ENCODE results near the gene FGF12. TPM values are rescaled to one million over a fixed set of nuclear protein-coding genes. Genes with fewer than 3 reads are reported as not detected.
A peak's percentile ranks its signal among the peaks of the same experiment; 100 is the strongest.

Gene FGF12
- total RNA-seq, 1 donor from 2014 or later: 1.6 TPM

DNA sequence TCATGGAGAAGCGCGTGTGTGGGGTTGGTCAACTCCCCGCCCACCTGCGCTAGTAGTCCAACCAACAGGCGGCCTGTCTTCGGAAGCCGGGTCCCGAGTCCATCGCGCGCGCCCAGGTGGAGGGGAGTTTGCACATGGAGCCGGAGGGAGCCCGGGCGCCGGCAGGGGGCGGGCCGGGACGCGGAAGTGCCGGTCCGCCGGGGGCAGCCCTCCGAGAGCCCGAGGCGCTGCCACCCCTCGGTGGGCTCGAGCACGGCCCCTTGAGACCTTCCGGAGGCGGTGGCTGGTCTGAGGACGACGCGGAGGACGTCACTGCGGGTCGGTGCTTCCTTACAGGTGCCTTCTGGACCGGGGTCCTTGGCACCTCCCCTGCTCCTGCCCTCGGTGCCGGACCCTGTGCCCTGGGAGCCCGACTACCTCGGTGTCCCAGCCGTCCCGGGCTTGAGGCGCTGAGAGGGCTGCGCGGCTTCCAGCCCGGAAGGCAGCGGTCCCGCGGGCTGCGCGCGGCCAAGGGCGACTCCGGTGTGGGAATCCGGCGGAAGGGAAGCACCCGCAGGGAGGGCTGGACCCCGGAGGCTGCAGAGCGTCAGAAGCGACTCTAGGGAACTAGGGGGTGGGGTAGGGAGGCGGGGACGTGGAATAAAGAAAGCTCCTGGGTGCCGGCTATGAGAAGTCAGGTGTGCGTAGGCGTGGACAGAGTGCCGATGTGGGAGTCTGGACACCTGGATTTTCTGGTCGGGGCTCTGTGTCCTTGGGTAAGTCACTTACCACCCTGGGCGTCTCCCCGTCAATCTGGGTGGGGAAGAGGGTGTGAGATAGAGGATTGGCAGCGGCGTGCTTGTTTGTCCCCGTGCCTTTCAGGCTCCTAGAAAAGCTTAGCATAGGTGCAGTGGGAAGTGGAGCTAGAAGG, 212.3 kb downstream of the FGF12 start:
- no peak for DNase-seq (ENCODE audit: low read depth)
- peak overlapping the region; percentile 44 for H3K4me3 ChIP-seq (ENCODE audit: low read depth, low read length)
- TF ChIP-seq, protein P1, sequence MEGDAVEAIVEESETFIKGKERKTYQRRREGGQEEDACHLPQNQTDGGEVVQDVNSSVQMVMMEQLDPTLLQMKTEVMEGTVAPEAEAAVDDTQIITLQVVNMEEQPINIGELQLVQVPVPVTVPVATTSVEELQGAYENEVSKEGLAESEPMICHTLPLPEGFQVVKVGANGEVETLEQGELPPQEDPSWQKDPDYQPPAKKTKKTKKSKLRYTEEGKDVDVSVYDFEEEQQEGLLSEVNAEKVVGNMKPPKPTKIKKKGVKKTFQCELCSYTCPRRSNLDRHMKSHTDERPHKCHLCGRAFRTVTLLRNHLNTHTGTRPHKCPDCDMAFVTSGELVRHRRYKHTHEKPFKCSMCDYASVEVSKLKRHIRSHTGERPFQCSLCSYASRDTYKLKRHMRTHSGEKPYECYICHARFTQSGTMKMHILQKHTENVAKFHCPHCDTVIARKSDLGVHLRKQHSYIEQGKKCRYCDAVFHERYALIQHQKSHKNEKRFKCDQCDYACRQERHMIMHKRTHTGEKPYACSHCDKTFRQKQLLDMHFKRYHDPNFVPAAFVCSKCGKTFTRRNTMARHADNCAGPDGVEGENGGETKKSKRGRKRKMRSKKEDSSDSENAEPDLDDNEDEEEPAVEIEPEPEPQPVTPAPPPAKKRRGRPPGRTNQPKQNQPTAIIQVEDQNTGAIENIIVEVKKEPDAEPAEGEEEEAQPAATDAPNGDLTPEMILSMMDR (conservative IDR thresholded peaks at IDR 0.05; ENCODE audit: low read depth, low read length): peak; percentile 26

DNA sequence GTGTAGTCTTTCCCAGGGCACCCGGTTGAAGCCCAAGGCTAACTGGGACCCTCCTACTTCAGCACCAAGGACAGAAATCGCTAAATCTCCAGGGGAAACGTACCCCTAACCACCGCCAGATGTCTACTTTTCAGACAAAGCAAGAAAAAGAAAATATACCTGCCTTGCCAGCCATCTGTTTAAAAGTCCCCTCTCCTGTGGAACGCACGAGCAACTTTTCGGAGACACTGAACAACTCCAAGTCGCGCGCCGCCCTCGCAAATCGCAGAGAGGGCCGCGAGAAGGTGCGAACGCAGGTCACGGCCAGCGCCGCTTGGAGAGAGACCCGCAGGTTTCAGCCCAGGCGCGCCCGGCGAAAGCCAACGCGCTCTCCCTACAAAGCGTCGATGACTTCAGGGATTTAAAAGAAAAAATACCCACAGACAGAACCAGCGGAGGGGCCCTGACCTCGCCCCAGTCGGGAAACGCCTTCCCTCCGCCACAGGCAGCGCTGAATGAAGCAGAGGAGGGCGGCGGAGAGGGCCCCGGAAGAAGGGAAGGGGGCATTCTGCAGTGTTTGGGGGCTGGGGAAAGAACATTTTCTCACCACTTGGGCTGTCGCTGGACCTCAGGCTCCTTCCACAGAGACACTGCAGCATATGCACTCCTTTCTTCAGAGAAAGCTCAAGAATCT, 213.1 kb downstream of the FGF12 start:
- DNase-seq (ENCODE audit: low read depth): no peak
- TF ChIP-seq, protein P1 (conservative IDR thresholded peaks at IDR 0.05; ENCODE audit: low read depth, low read length): peak; percentile 18
- peak overlapping the region; percentile 44 for H3K4me3 ChIP-seq (ENCODE audit: low read depth, low read length)

DNA sequence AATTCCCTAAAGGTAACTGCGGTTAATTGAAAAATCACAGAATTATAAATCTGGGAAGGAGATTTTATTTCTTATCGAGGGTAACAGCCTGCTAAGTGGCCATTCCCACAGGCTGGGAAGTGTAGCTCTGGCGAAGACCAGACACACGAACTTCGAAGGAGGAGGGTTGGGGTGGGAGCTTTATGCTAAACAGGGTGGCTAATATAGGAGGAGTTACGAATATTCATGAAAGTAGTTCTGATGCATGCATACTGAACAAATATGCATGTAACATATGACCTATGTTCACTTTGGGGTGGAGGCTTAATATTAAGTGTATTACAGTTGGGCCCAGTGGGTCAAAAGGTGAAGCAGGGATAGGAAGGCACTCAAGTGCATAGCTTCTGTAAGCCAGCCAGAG, 221.6 kb downstream of the FGF12 start:
- TF ChIP-seq, protein P1 (conservative IDR thresholded peaks at IDR 0.05; ENCODE audit: low read depth, low read length): no peak
- no peak for DNase-seq (ENCODE audit: low read depth)
- H3K4me3 ChIP-seq (ENCODE audit: low read depth, low read length): no peak overlapping the region

DNA sequence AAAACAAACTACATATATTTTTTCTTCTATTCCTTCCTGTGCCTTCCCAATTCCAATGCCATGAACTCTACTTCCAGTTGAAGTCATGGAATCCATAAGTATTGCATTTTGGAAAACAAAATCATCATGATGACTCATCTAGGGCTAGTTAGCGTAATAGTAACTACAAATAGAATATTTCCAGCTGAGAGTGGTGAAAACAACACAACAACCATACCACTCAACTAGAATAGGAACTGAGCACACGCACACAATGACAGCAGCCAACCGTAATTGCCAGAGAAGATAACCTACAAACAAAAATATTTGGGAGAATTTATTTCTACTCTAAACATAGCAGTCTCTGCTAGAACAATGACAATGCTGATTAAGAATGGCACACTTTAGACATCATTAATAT, 225.9 kb downstream of the FGF12 start:
- DNase-seq (ENCODE audit: low read depth): no peak
- no peak overlapping the region for H3K4me3 ChIP-seq (ENCODE audit: low read depth, low read length)
- TF ChIP-seq, protein P1 (conservative IDR thresholded peaks at IDR 0.05; ENCODE audit: low read depth, low read length): no peak

DNA sequence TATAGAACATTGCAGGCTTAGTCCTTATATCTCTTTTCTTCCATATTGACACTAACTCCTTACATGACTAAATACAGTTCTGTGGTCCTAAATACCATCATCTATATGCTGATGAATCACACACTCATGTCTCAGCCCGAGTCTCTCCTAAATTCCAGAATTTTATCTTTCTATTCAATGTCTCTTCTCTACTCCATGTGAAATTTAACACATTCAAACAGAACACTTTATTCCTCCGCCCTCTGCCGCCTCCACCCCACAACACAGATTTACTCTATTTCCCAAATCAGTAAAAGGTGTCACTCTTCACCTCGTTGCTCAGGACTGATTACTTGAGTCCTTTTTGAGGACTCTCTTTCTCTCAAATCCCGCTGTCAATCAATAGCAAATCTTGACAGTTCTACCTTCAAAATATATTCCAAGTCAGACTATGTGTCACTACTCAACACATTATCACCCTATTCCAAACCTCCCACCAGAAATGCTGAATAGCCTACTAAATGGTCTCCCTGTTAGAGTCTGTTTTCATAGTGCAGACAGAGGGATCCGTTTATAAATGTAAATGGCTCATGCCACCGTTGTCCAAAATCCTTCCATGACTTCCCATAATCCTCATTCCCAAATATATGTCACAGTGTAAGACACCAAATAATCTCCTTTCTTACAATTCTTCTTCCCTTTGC, 230.3 kb downstream of the FGF12 start:
- TF ChIP-seq, protein P1 (conservative IDR thresholded peaks at IDR 0.05; ENCODE audit: low read depth, low read length): no peak
- H3K4me3 ChIP-seq (ENCODE audit: low read depth, low read length): no peak overlapping the region
- DNase-seq (ENCODE audit: low read depth): no peak

DNA sequence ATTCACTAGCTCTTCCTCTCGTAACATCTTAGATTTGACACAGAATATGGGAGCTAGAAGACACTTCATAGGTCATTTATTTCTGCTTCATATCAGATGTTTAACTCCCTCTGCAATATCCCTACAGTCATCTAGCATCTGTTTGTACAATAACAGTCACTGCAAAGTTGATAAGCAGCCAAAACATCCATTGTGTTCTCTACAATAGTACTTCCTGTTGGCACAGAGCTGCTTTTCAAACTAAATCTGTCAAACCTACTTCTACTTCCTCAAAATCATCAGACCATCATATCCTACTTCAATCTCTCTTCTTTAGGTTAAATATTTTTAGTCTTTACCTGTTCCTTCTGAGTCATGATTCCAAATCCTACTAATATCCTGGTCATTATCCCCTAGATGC, 233.2 kb downstream of the FGF12 start:
- no peak overlapping the region for H3K4me3 ChIP-seq (ENCODE audit: low read depth, low read length)
- TF ChIP-seq, protein P1 (conservative IDR thresholded peaks at IDR 0.05; ENCODE audit: low read depth, low read length): no peak
- no peak for DNase-seq (ENCODE audit: low read depth)
